NB4 (cell line): ENCODE results near the gene CSNK2A3.

Source experiments
- DNase-seq: peaks from one replicate; pipeline ENCODE4 v3.0.0; 2010; ENCODE audit warnings: low read depth
- H3K4me3 ChIP-seq: one replicate; pipeline ENCODE4 v1.5.1; 2011; ENCODE audit warnings: mild to moderate bottlenecking, low read depth, low read length, moderate library complexity
- CTCF ChIP-seq: IDR thresholded peaks from one replicate; pipeline ENCODE4 v1.5.1; 2012; ENCODE audit warnings: low read depth, low read length
- MYC ChIP-seq: IDR thresholded peaks from 2 replicates; pipeline ENCODE4 v1.6.1; 2011; ENCODE audit warnings: low read depth, low read length
- POLR2A ChIP-seq: IDR thresholded peaks from 2 replicates; pipeline ENCODE4 v1.6.1; 2011; ENCODE audit warnings: mild to moderate bottlenecking; ENCODE audit not compliant: insufficient read length; ENCODE audit errors: extremely low read depth
- TF ChIP-seq, protein P1 (sequence below): IDR thresholded peaks from 2 replicates; pipeline ENCODE4 v1.6.1; 2011; ENCODE audit warnings: low read depth, low read length

Gene CSNK2A3

DNA sequence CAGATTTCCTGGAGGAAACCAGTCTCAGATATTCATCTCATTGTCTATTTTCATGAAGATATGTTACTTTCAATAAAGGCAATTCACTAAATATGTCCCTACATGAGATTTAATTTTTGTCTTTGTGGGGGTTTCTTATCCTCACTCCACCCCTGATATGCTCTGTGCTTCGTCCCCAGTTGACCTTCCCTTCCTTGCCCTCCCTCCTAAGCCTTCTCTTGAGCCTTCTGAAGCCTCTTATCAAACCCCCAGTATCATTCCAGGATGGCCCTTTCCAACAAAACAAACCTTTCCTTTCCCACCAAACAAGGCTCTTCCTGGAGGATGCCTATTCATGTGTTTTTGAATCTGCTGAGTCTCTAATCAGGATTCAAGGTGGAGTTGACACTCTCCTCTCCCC is 44.8 kb downstream of the CSNK2A3 start:
- H3K4me3 ChIP-seq, result no peak overlapping the region
- TF ChIP-seq, protein P1, sequence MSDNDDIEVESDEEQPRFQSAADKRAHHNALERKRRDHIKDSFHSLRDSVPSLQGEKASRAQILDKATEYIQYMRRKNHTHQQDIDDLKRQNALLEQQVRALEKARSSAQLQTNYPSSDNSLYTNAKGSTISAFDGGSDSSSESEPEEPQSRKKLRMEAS, result no peak
- TF ChIP-seq MYC, result no peak
- no peak for TF ChIP-seq CTCF
- TF ChIP-seq POLR2A, result no peak
- no peak for DNase-seq

GRCh38 chr11:11306855-11307254 is 46.2 kb downstream of the CSNK2A3 start:
- DNase-seq, result no peak

DNA sequence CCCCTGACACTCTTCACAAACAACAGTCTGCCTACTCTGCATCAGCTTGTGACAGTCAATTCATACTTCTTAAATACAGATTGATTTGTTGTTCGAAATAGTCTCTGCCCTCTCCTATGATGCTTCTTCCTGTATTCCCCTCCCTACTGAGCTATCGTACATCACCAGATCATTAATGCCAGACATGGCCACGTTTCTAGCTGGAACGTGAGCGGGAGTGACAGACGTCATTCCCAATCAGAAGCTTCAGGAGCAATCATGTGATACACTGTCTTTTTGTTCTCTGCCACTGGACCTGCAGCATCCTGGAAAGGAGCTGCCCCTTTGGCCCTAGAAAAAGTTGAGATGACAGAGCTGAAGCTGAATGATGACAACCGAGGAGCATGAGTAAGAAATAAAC is 48.5 kb downstream of the CSNK2A3 start:
- DNase-seq, result no peak
- TF ChIP-seq, protein P1, result no peak
- TF ChIP-seq MYC (no peak), POLR2A (no peak), CTCF (no peak)

More at GRCh38 chr11:11306855-11307254, 46.2 kb downstream of the CSNK2A3 start:
- H3K4me3 ChIP-seq, result no peak overlapping the region
- TF ChIP-seq, protein P1, result no peak
- TF ChIP-seq POLR2A (no peak), CTCF (no peak), MYC (no peak)

GRCh38 chr11:11302565-11302964 is 50.5 kb downstream of the CSNK2A3 start:
- H3K4me3 ChIP-seq, result no peak overlapping the region
- DNase-seq, result no peak
- TF ChIP-seq, protein P1, result no peak

More for the DNA sequence above, 48.5 kb downstream of the CSNK2A3 start:
- H3K4me3 ChIP-seq, result no peak overlapping the region
